K562 (cell line): Measurements from ENCODE around the gene LAMTOR4. TPM values are rescaled to one million over a fixed set of nuclear protein-coding genes. Genes with fewer than 3 reads are reported as not detected.

ENCODE experiments used
- AFF4 ChIP-seq: sonication (generic); formaldehyde crosslinking; IDR thresholded peaks from 2 replicates; pipeline ENCODE4 v1.8.0; 2023; ENCODE audit warnings: mild to moderate bottlenecking, missing genetic modification reagents
- ATF3 ChIP-seq, 2 experiments: fragments of 450-650 bp in 1 of 2; sonication (generic) in 1 of 2; formaldehyde crosslinking in 1 of 2; IDR thresholded peaks in 1 of 2; conservative IDR thresholded peaks in 1 of 2; 2 replicates each; pipeline versions ENCODE4 v1.6.1 to v1.8.1; 2016 to 2023; ENCODE audit warnings: mild to moderate bottlenecking in 2 of 2, moderate library complexity in 2 of 2, inconsistent platforms in 1 of 2, missing genetic modification reagents in 1 of 2
- CTCF ChIP-seq, 3 experiments: IDR thresholded peaks in 2 of 3; conservative IDR thresholded peaks in 1 of 3; 2 replicates each; pipeline ENCODE4 v1.5.1; 2011 to 2012; ENCODE audit warnings: low read length in 3 of 3, mild to moderate bottlenecking in 3 of 3, control low read depth in 2 of 3, improper control_type of control experiment in 1 of 3, inconsistent platforms in 1 of 3, low read depth in 1 of 3, mixed read lengths in 1 of 3, moderate library complexity in 1 of 3; ENCODE audit not compliant: insufficient read depth in 2 of 3
- DMBX1 ChIP-seq: fragments of 250-450 bp; sonication (Bioruptor Pico); IDR thresholded peaks from 2 replicates; pipeline ENCODE4 v1.8.0; 2022; ENCODE audit warnings: inconsistent platforms, mild to moderate bottlenecking, moderate library complexity, borderline replicate concordance
- EWSR1 ChIP-seq: fragments of 450-650 bp; IDR thresholded peaks from 2 replicates; pipeline ENCODE4 v1.6.1; 2018; ENCODE audit warnings: borderline replicate concordance, mild to moderate bottlenecking, low read depth, moderate library complexity; ENCODE audit not compliant: partially characterized antibody
- HNRNPL ChIP-seq: fragments of 200-400 bp; formaldehyde crosslinking; IDR thresholded peaks from 2 replicates; pipeline ENCODE4 v1.6.1; 2017; ENCODE audit warnings: low read depth, mild to moderate bottlenecking, low read length
- JUN ChIP-seq, 2 experiments: sonication (generic) in 1 of 2; formaldehyde crosslinking in 1 of 2; IDR thresholded peaks; 2 replicates each; pipeline versions ENCODE4 v1.6.1 to v1.8.0; 2012 to 2022; ENCODE audit warnings: borderline replicate concordance in 2 of 2, mild to moderate bottlenecking in 2 of 2, improper control_type of control experiment in 1 of 2, low read depth in 1 of 2, low read length in 1 of 2, missing genetic modification reagents in 1 of 2
- LCOR ChIP-seq: sonication (generic); formaldehyde crosslinking; IDR thresholded peaks from 2 replicates; pipeline ENCODE4 v1.8.0; 2022; ENCODE audit warnings: mild to moderate bottlenecking, missing genetic modification reagents
- MBD1 ChIP-seq: fragments of 250-450 bp; sonication (Bioruptor Pico); IDR thresholded peaks from 2 replicates; pipeline ENCODE4 v1.8.0; 2022; ENCODE audit warnings: inconsistent platforms
- MTA2 ChIP-seq: fragments of 450-650 bp; IDR thresholded peaks from 2 replicates; pipeline ENCODE4 v1.6.1; 2016; ENCODE audit warnings: low read depth
- RFX5 ChIP-seq: IDR thresholded peaks from 2 replicates; pipeline ENCODE4 v1.6.1; 2011; ENCODE audit warnings: low read depth, mild to moderate bottlenecking, improper control_type of control experiment, low read length
- SMARCE1 ChIP-seq: fragments of 450-650 bp; IDR thresholded peaks from 2 replicates; pipeline ENCODE4 v1.7.1; 2016; ENCODE audit warnings: mild to moderate bottlenecking
- SREBF1 ChIP-seq: fragments of 150-350 bp; IDR thresholded peaks from 2 replicates; pipeline ENCODE4 v1.6.1; 2014; ENCODE audit warnings: antibody characterized with exemption, low read depth, low read length, borderline replicate concordance
- TCF15 ChIP-seq: fragments of 250-450 bp; sonication (Bioruptor Pico); IDR thresholded peaks from 2 replicates; pipeline ENCODE4 v1.8.0; 2022; ENCODE audit warnings: moderate library complexity, mild to moderate bottlenecking, inconsistent platforms
- ZNF12 ChIP-seq: sonication (generic); formaldehyde crosslinking; IDR thresholded peaks from 2 replicates; pipeline ENCODE4 v1.4.0; 2020; ENCODE audit warnings: mild to moderate bottlenecking, missing genetic modification reagents
- polyA plus RNA-seq, 8 experiments: library from polyadenylated mRNA; depleted of rRNA in 4 of 8; stranded (reverse) in 5 of 8; unstranded in 3 of 8; fragments of >200 nt; fragmentation: Nextera tagmentation in 2 of 8; fragmentation: Illumina TruSeq in 1 of 8; extraction: Ambion mirVana in 2 of 8; extraction: Trizol in 1 of 8; gene quantifications; 2 replicates each; pipeline versions ENCODE4 v1.2.1 to v1.2.3, GENCODE V29; 2011 to 2014; ENCODE audit warnings: inconsistent platforms in 1 of 8, missing spikeins in 1 of 8
- total RNA-seq, 7 experiments: library from RNA; depleted of rRNA in 6 of 7; stranded (reverse); fragments of >200 nt in 6 of 7; fragmentation: Illumina TruSeq in 2 of 7; extraction: Trizol in 2 of 7; gene quantifications; 2 replicates each; pipeline versions ENCODE4 v1.2.1 to v1.2.3, GENCODE V29; 2011 to 2021; ENCODE audit warnings: low replicate concordance in 1 of 7

Gene LAMTOR4
- total and polyA plus RNA-seq, 9 of the 15 experiments (the other 6 are each of a cell fraction or from before 2014, with no cell fraction given) = 79.6 to 314 (median 195) TPM

- TF ChIP-seq JUN (IDR thresholded peaks at IDR 0.05; ENCODE audit: borderline replicate concordance, low read depth, low read length) (peak; percentile 39; the same call in 1 of the 2 replicates), JUN (CRISPR knock-in tag; IDR thresholded peaks at IDR 0.05; ENCODE audit: borderline replicate concordance) (no peak), AFF4 (CRISPR knock-in tag) (0 out of 2 replicates have a peak, but pooled peaks have one; percentile 18), EWSR1 (no peak), SMARCE1 (peak; percentile 21; the same call in 1 of the 2 replicates), CTCF (IDR thresholded peaks at IDR 0.05 in 2 of 3, conservative IDR thresholded peaks at IDR 0.05 in 1 of 3; ENCODE audit: insufficient read depth in 2 of 3, low read depth in 1 of 3, low read length in 3 of 3) (peak in 1 of 3 experiments; percentile 25; a peak in 1 of 6 replicates), LCOR (CRISPR knock-in tag) (peak; percentile 89), MTA2 (no peak), DMBX1 (CRISPR knock-in tag) (0 out of 2 replicates have a peak, but pooled peaks have one; percentile 31), ATF3 (IDR thresholded peaks at IDR 0.05) (peak; percentile 25; the same call in 1 of the 2 replicates), ATF3 (CRISPR knock-in tag; conservative IDR thresholded peaks at IDR 0.05) (no peak; the same call in 1 of the 2 replicates), MBD1 (no peak), ZNF12 (CRISPR knock-in tag) (peak; percentile 60; the same call in 1 of the 2 replicates), TCF15 (CRISPR knock-in tag) (0 out of 2 replicates have a peak, but pooled peaks have one; percentile 7), HNRNPL (peak; percentile 12; the same call in 1 of the 2 replicates), RFX5 (no peak), SREBF1 (peak; percentile 65; the same call in 1 of the 2 replicates)
These were observed 21.5 kb upstream of the LAMTOR4 start, which contains the start of gene MBLAC1 (continued) for GRCh38 chr7:100126931-100127865.
